Activated CD8-positive, alpha-beta memory T cell treated with anti-CD3 and anti-CD28 coated beads, Interleukin-2, amount 50 U/mL, for 4 hours (primary cell): ENCODE results near the gene RARB.

Source experiments
- DNase-seq: peaks from one replicate; pipeline ENCODE4 v3.0.0-alpha.2; 2020

Gene RARB

DNA sequence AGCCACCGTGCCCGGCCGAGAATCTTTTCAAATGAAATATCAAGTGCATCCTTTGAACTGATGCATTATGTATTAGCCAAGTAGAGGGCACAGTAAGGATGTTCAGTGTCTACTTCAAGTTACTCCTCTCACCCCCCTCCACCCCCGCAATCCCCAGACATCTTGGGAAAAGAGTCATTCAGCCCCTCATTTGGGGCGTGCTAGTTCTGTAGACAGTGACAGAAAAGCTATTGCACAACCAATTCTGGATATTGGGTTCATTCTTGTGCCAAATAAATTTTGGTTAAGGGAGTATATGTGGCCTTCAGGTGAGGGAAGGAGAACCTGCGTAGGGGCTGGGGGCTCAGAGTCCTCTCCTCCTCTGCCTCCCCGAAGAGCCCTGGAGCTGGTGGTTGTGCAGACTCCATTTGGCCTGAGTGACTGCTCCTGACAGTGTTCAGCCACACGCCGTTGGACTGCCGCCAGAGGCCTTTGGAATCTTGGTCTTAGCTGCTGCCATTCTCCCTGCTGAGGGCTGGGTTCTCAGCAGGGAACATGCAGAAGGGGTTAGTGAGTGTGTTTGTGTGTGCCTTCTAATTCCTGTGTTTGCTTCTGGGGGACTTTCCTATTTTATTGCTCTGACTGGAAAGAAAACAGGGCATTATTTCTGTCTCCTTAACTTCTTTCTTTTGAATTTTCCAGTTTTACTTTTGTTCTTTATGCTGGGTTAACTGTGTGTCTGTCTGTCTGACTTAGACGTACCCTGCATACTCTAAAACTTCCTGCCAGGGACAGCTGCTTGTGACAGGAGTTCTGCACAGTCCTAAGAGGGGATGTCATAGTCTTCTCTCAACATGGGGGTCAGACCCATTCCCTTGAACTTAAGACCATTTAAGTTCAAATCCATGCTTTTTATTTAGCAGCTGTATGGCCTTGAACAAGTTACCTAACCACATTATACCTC, 21.0 kb downstream of the RARB start:
- DNase-seq = no peak

DNA sequence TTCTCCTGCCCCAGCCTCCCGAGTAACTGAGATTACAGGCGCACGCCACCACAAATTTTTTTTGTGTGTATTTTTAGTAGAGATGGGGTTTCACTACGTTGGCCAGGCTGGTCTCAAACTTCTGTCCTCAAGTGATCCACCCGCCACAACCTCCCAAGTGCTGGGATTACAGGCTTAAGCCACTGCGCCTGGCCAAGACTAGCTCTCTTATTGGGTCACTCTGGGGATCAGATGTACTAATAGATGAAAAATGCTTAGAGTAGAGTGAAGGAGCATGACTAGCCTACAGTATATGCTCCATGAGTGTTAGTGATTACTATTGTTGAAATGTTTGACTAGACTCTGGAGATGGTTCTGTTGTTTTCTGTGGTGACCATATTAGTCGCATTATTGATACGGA, 21.8 kb downstream of the RARB start:
- no peak for DNase-seq

DNA sequence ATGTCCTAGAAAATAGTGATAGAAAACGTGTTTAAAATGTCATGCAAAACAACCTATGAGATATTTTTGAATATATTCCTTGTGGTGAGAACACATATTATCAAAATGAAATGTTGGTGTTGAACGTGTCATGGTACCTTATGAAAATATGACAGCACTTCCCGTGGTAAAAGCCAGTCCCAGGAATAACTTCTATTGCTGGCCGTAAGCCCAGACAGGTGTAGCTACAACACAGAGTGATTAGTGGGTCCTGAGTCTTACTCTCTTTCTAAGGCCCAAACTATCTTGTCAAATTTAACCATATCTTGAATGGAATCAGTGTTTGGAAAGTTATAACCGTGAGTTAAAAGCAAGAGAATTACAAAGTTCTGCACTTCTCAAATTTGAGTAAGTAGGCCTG, 24.1 kb downstream of the RARB start:
- no peak for DNase-seq

DNA sequence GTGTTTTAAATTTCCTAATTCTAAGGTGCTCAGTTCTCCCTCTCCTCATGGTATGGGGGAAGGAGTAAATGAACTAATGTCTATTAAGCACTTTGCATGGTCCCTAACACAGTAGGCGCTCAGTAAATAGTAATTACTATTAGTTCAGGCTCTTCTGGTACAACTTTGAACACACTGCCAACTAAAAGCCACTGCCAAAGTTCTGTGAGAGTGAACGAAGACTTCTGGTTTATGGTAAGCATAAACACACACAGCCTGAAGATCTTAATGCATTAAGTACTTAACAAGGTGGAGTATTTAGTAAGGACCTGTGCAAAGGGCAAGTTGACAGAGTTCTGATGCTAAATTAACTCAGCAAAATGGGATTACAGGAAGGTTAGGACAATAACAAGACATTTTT, 24.7 kb downstream of the RARB start:
- DNase-seq = no peak

DNA sequence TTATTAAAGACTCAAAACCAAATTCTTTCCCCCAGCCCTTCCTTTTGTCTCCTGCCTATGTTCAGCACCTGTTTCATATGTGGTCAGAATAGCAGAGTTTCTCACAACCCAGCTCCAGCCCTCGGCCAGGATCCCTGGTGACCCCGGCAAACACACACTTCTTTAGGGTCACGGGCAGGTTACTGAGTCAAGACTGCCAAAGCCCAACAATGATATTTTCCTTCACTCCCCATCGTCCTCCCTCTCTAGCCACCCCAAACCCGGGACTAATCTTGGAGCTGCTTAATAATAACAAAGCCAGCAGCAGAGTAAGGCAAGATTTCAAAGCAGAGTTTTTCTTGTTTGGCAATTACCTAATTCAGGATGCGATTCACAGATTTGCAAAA, 25.5 kb downstream of the RARB start:
- DNase-seq = no peak

DNA sequence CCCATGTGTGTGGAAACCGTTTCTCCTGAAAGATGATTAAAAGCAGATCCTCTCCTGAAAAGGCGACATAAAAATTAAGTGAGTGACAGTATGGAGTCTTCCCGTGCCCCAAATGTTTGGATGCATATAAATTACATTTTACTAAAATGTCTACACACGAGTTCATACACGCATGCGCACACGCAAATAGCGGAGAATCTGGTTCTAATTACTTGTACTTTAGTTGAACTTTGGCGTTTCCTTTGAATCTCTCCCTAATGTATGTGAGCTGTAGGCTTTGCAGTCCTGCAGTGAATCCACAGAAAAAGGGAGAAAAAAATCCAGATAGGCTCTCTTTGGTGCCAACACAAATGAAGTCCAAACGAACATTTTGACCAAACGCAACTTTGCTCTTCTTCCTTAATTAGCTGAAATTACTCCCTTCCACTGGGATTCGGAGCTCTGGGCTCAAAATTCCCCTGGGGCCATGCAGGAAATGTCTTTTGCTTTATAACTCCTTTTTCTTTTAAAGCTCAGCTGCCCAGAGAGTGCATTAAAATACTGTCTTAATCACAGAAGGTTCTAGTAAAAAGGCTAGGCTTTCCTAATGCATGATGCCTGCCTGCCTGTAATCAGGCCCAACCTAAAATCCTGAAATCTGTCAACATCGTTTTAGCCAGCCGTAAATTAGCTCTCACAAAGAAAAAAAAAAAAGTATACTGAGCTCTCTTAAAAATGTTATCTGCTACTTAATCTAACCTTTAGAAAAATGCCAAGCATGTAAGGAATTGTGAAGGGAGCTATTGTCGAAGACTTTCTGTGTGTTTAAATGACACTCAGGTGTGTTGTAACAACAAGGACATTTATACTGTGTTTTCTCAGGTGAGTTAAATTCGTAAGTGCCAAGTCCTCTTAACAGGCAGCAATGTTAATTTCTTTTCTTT, 26.2 kb downstream of the RARB start:
- DNase-seq = no peak

DNA sequence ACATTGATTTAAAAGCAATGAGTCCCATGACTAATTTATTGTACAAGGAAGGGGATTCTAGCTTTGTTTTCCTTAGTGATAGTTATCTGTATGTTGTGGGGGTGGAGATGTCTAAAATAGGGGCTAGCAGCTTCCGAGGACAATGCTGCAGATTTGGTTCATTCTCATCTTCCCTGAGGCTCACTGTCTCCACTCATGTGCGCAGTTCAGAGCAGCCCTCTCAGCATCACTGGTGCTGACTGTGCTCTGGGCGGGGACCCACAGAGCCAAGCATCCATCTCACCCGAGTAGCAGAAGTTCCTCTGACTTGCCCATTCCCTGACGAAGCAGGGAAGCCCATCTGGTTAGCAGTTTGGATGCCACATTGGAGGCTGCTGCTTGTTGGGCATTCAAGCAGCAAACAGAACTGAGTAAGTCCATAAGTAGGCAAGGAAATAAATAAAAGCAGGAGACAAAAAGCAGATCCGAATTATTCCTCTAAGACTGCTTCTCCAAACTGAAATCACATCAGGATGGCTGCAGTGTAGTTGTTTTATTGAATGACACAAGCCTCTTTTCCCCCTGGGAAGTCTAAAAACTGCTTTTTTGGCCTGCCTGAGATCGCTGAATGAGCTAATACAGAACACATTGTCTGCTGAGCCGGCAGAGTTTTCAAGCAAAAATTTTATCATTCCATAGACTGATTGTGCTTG, 27.5 kb downstream of the RARB start:
- DNase-seq = no peak

DNA sequence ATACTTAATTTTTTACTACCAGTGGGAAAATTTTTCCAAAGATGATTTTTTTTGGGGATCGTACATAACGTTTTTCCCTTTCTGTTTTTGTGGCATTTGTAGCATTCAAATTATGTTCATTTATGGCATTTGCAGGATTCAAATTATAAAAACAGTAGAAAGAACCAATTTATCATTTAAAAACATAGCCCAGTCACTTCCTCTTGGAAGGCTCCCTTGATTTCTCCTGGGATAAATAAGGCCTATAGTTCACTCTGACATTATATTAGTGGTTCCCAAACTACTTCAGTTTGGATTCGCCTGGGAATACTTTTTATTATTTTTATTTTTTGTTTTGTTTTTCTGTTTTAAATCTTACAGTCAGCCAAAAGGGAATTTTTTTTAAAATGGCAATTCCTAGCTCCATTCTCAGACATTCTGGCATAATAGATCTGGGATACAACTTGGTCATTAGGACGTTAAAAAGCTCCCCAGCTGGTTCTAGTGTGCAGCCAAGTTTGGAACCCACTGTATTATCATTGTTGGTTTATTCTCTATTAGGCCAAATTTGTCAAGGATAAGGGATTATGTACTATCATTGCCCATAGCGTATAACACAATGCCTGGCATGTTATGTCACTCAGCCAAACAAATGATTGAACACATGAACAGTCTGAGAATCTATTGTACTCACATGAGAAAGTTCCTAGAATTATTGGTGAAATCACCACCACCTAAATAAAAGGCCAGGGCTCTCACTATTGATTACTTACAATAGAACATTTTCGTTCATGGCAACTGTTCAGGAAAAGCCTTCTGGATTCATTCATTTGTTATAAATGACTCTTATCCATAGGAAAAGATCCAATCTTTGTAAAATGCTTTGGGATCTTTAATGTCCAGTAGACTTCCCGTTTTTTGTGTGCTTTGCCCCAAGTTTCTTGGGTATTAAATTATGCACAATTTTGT, 28.9 kb downstream of the RARB start:
- DNase-seq = no peak

DNA sequence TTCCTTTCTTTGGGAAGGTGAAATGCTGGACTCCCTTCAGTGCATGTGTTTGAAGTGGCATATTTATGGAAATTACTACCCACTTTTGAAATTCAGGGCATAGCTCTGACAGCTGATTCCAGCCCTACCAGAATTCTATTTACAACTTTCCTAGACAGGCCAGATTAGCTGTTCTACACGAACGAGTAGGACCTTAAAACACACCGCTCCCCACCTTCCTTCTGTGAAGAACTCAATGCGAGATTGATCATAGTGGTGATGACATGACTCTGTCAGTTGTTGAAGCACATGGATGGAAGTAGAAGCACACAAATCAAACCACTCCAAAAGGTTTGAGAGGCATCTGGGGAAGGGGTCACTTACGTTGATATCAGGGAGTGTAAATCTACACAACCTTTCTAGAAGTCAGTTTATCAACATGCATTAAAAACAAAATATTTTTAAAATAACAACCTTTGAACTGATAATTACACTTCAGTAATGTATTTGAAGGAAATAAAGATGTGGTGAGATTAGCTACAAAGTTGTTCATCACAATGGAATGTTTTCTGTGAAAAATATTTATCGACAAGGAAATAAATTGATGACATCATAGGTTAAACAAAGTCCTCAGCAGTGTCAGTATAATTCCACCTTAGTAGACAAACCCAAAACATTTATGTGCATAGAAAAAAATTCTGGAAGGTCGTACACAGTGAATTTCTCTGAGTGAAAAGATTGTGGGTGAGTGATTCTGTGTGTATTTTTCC, 29.8 kb downstream of the RARB start:
- no peak for DNase-seq

DNA sequence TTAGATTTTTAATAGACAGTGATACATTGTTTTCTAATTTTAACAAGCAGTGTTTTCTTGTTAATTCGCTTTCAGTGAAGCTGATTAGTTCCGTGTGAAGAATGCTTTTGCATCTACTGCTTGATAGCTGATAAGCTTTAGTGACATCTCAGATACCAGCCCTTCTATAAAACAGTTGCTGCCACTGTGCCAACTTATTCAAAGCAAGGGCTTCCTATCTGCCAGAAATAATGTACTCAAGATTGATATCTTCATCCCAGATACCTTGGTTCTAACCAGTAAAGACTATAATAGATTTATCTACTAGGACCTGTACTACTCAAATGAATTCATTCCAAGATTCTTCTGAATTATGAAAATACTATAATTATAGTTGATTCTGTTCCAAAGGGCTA, 30.4 kb downstream of the RARB start:
- DNase-seq = no peak

DNA sequence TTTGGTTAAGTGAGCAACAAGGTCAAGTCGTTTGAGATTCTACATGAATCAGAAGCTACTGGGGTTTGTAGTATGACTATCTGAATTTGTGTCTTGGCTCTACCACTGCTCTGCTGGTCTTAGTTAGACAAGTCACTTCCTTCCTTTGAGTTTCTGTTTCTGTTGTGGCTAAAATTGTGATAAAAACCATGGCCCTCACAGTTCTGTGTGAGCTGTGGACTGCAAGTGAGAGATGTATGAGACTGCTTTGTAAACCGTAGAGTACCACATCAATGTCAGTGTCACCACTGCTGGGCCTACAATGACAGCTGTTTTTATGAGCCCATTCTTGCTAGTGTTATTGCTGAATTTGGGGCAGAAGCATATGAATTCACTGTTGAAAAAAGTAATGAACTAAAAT, 32.7 kb downstream of the RARB start:
- DNase-seq = no peak

DNA sequence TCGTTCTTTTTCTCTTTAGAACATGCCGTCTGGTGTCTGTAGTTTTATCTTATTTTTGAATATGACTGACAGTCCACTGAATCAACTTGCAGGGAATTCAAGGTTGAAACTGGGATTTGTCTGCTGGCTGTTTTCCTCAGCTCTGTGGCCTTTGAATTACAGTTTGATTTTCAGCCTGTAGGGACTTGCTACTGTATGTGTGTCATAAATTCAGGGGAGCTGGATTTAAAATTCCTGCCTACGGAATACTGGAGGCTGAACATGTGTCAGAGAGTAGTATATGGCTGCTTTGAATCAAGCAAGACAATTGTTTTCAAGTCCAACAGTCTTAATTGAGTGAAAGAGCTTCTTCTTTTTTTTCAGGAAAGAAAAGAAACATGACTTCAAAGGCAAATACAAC, 33.9 kb downstream of the RARB start:
- DNase-seq = no peak

DNA sequence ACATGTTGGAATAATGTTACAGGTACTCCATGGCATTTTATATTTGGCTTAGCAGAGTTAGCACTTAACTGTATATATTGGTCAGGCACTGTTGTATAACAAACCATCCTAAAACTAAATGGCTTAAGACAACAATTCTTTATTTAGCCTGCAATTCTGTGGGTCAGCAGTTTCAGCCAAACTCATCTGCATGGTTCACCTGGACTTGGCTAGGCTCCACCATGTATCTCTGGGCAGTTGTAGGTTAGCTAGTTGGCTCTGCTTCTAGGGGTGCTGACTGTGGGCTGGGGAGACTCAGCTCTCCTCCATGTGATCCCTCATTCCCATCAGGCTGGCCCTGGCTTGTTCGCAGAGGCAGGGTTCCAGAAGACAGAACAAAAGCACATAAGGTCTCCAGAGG, 34.4 kb downstream of the RARB start:
- DNase-seq = no peak

DNA sequence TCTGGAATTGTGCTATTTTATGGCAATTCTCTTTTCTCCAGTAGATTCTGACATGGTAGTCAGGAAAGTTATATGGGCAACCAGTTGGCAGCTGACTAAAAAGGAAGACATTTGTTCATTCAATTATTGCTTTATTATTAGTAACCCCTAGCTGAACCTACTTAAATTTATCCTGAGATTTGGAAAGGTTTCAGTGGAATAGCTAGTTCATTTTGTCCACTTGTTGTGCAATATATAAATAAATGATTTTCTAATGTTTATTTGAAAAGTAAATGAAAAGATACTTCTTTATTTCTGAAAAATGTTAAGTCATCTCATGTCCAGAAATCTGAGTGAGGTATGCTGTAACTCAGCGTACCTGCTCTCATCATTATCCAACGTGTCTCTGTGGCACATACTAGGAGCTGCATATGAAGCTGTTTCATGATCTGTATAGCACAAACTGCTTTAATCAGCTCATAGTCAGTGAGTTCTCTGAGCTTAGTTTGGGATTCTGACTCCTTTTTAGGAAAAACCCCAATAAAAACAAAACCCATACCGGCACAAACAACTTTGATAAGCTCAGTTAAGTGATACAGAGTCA, 35.9 kb downstream of the RARB start:
- no peak for DNase-seq

DNA sequence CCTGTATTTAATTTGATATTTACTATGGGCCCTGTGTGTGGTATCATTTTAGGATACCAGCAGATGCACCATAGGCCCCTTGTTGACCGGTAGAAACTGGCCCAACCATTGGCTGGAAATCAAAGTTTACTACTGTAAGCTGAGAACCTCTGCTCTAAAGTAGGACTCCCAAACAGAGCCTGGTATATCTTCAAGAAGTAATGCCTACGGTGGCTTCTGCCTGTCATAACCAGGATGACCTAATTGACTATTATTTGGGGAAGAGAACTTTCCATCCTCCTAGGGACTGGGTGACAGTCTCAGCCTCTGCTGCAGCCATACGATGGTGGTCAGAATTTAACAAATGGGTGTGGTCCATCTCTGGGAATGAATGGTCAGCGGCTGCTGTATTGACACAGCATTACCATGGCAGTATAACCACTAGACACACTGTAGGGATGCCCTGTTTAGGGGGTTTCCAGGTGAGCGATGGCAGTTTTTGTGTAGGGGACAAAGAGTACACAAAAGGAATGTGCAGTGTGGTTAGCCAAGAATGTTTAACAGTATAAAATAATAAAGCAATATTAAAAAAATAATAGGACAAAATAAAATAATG, 37.3 kb downstream of the RARB start:
- no peak for DNase-seq

DNA sequence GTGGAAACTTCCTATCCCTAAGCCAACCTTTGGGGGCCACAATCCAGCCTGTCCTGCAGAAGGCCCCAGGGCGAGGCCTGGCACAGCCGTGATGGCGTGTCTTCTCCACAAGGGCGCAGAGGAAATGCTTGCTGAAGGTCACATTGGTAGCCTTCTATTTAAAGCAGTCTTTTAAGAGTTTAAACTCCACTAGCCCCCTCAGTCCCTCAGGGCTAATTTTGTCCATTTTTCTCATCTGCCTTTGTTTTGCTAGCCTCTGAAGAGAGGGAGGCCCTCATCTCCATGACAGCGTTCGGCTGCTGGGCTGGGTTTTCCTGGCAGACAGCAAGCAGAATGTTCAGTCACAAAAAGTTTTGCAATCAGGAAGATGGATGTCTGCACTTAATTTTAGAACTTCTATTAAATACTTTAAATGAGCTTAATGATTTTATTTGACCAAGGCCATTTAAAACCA, 40.8 kb downstream of the RARB start:
- DNase-seq = no peak

DNA sequence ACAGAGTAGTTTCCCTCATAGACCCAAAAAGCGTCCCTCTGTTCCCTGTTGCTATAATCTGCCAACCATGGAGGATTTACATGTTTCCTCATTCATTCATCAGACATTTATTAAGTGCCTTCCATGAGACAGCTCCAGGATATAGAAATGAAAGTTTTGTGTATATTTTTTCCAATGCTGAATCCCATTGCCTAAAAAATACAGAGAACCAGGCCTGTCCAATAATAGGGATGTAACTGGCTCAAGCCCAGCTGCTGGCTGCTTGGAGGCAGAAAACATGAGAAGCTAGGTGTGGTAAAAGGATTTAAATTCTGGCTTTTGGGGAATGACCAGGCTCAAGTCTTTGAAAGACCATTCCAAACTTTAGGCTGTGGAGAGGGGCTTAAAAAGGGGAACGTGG, 41.5 kb downstream of the RARB start:
- no peak for DNase-seq

DNA sequence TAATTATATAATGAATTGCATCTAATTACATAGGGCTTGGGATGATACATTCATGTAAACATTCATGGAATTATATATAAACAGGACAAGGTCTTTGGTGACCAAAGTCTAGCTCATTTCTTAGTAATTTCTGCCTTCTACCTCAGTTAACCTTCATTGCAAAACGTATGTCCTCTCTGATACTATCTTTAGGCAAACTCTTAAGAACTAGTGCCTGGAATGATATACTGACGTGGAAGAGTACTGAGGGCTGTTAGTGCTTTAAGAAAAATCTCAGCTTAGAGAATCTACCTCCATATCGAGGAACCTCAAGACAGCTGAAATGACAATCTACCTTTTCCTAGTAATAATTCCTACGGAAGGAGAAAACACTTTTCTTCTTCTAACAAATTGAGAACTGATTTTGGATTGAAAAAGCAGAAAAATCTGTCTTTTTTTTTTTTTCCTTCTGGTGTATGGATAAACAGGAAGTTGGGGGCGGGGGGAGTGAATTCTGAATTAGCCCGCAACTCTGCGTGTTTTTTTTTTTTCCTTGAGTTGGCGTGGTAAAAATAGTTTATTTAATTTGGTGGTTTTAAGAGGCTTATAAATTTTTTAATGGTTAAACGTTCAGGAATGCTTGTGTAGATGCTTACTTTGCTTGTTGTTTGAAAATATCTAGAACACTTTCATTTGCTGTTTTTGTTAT, 43.2 kb downstream of the RARB start:
- DNase-seq = no peak

DNA sequence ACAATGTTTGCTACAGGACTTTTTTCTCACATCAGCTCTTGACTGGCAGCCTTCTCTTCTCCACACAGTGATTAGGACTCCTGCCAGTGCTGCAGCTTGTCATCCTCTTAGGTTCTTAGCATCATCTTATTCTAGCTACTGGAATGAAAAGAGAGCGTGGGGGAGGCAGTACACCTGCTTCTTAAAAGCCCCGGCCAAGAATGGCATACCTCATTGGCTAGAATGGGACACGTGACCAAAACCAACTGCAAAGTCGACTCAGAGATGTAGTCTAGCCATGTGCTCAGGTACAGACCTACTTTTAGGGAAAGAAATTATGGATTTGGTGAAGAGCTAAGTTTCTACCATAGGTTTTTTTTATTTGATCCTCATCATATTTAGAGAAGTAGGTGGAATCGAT, 44.1 kb downstream of the RARB start:
- DNase-seq = no peak

DNA sequence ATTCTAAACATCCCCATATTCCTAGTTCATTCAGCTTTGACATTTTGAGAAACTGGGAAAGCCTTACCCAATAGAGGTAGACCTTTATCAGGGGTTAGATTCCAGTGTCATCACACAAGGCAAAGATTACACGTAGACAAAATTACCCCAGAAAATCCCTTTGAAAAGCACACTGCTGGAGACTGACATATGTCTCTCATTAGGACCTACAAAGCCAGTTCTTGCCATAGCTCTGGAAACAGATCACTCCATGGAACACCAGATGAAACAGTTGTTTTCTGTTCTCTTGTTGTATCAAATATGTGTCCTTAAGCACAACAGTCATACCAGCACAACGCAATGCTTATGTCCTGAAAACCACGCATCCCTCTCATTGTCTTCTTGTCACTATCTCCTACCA, 44.7 kb downstream of the RARB start:
- DNase-seq = no peak
